Measurements from ENCODE around the gene MYO18A.

MYO18A gene

GRCh38 chr17:29057361-29057760 is 122.8 kb downstream of the MYO18A start:
- no peak for TF ChIP-seq CTCF (IDR thresholded peaks at IDR 0.05; ENCODE audit: extremely low read depth, missing control alignments)
- DNase-seq (ENCODE audit: low spot score): no peak

GRCh38 chr17:29054835-29055234 is 125.4 kb downstream of the MYO18A start:
- no peak for DNase-seq (ENCODE audit: low spot score)
- no peak for TF ChIP-seq CTCF (IDR thresholded peaks at IDR 0.05; ENCODE audit: extremely low read depth, missing control alignments)

- no peak for TF ChIP-seq CTCF (IDR thresholded peaks at IDR 0.05; ENCODE audit: extremely low read depth, missing control alignments)
- no peak for DNase-seq (ENCODE audit: low spot score)
Measured at GRCh38 chr17:29051731-29052130, 128.5 kb downstream of the MYO18A start.

DNA sequence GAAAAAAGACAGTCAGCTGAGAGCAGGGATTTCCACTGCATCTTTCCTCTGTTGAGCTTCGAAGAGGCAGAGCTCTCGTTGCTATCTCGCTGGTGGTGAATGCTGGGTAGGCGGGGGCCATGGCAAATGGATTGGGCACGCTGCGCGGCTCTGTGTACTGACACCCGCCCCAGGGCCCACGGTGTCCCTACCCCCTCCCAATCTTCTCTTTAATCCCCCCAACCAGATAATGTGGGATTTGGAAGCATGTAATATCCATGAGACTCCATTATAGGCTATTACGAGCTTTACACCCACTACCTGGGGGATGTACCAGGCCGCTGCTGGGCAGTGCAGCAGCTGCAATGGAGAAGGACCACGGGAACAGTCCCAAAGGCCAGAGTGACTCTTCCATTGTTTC is 129.0 kb downstream of the MYO18A start:
- no peak for DNase-seq (ENCODE audit: low spot score)
- TF ChIP-seq CTCF (IDR thresholded peaks at IDR 0.05; ENCODE audit: extremely low read depth, missing control alignments): no peak

DNA sequence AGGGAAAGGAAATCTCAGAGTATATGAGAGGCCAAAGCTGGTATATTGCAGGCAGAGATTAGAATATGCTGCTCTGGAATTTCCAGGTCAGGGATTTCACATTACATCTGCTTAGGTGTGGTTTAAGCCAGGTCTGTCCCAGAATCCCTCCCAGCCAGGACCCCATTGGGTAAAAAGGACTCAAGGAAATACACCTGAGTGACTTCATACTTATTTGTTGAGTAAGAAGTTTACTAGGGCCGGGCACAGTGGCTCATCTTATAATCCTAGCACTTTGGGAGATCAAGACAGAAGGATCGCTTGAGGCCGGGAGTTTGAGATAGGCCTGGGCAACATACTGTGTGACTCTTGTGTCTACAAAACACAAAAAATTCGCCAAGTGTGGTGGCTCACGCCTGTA is 130.0 kb downstream of the MYO18A start:
- no peak for TF ChIP-seq CTCF (IDR thresholded peaks at IDR 0.05; ENCODE audit: extremely low read depth, missing control alignments)
- DNase-seq (ENCODE audit: low spot score): no peak

- no peak for DNase-seq (ENCODE audit: low spot score)
Measured at GRCh38 chr17:29049541-29050145, 130.6 kb downstream of the MYO18A start.

More at GRCh38 chr17:29049541-29050145, 130.6 kb downstream of the MYO18A start:
- TF ChIP-seq CTCF (IDR thresholded peaks at IDR 0.05; ENCODE audit: extremely low read depth, missing control alignments): no peak
